ENCODE results near the gene NFATC2IP.
"Not testable (repeated sequence)": the region's sequence is repeated elsewhere in the genome, so short reads cannot be mapped to it uniquely, and the experiment has no call there.

The NFATC2IP gene

DNA sequence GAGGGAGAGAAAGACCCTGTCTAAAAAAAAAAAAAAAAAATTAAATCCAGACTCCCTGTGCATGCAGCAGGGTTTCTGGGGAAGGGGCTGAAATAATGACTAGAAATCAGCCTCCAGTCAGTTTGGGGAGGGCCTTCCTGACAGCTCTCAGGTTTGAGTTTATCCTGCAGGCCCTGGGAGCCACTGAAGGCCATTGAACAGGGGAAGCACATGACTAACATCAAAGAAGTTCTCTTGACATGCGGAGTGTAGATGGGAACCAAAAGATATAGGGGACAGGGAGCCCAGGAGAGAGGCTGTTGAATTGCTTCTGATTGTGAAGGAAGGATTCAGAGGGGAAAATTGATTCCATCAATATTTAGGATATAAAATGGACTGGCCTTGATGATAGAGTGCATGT, 22.9 kb upstream of the NFATC2IP start:
- DNase-seq: no peak

- no peak for DNase-seq
These were observed 20.5 kb upstream of the NFATC2IP start for GRCh38 chr16:28930203-28930602.

GRCh38 chr16:28930652-28931051, 20.1 kb upstream of the NFATC2IP start:
- no peak for DNase-seq

- no peak for DNase-seq
These were observed 18.9 kb upstream of the NFATC2IP start, which contains the start of gene CD19 for GRCh38 chr16:28931801-28932225. CD19 (plus strand) TSS chr16:28931971; CDS start chr16:28932001, 30 bp downstream.

DNA sequence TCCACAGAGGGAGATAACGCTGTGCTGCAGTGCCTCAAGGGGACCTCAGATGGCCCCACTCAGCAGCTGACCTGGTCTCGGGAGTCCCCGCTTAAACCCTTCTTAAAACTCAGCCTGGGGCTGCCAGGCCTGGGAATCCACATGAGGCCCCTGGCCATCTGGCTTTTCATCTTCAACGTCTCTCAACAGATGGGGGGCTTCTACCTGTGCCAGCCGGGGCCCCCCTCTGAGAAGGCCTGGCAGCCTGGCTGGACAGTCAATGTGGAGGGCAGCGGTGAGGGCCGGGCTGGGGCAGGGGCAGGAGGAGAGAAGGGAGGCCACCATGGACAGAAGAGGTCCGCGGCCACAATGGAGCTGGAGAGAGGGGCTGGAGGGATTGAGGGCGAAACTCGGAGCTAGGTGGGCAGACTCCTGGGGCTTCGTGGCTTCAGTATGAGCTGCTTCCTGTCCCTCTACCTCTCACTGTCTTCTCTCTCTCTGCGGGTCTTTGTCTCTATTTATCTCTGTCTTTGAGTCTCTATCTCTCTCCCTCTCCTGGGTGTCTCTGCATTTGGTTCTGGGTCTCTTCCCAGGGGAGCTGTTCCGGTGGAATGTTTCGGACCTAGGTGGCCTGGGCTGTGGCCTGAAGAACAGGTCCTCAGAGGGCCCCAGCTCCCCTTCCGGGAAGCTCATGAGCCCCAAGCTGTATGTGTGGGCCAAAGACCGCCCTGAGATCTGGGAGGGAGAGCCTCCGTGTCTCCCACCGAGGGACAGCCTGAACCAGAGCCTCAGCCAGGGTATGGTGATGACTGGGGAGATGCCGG, 18.2 kb upstream of the NFATC2IP start:
- no peak for DNase-seq

- DNase-seq: no peak
These were observed 17.6 kb upstream of the NFATC2IP start for GRCh38 chr16:28933171-28933570.

GRCh38 chr16:28935346-28935745, 15.4 kb upstream of the NFATC2IP start:
- no peak for DNase-seq

DNA sequence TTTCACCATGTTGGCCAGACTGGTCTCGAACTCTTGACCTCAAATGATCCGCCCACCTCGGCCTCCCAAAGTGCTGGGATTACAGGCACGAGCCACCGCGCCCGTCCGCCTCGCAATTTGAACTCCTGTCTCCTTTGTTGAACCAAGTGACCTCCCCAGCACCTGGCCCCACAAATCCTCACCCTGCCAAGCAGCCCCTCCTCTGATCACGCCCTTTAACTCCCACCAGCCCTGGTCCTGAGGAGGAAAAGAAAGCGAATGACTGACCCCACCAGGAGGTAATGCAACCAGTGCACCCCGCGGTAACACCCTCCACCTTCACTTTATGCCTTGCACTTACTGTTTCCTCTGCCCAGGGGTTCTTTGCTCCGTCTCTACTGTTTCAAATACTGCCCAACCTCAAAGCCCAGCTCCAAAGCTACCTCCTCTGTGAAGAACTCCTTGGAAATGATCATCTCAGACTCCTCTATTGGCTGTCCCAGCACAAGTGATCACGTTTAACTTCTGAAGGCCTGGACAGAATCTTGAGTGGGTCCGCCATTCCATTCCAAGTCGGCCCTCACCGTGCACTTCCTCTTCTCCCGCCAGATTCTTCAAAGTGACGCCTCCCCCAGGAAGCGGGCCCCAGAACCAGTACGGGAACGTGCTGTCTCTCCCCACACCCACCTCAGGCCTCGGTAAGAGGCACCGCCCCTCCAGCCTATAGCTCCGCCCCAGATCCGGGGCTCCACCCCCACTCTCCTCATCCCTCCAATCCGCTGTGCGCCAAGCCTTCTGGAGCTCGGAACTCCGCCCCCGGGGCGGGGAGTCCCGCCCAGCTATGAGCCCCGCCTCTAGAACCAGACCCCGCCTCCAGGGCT, 14.6 kb upstream of the NFATC2IP start:
- peak; percentile 82 for DNase-seq

DNA sequence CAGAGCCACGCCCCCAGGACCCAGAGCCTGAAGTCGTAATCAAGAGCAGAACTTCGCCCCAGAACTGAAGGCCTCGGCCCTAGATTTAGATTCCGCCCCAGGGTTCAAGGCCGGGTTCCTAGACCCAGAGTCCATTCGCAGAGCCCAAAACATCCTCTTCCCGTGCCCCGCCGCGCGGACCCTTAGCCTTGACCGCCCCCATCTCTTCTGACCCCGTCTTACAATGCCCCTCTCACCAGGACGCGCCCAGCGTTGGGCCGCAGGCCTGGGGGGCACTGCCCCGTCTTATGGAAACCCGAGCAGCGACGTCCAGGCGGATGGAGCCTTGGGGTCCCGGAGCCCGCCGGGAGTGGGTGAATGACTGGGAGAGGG, 14.0 kb upstream of the NFATC2IP start:
- no peak for DNase-seq

DNA sequence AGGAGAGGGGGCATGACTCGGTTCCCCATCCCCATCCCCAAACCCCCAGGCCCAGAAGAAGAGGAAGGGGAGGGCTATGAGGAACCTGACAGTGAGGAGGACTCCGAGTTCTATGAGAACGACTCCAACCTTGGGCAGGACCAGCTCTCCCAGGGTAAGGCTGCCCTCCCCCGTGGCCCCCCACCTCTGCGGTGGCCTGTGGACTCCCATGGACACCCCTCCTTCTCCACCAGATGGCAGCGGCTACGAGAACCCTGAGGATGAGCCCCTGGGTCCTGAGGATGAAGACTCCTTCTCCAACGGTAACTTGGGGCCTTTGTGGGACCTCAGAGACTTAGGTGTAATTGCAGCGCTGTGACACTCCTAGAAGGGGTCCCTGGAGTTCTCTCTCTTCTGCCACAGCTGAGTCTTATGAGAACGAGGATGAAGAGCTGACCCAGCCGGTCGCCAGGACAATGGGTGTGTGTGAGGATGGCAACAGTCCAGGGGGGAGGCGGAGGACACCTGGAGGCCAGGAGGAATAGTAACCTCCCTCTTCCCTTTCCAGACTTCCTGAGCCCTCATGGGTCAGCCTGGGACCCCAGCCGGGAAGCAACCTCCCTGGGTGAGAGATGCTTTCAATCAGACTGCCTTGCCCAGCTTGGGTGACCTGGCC, 13.4 kb upstream of the NFATC2IP start:
- no peak for DNase-seq

- no peak for DNase-seq
These were observed 12.0 kb upstream of the NFATC2IP start for GRCh38 chr16:28938721-28939120.

DNA sequence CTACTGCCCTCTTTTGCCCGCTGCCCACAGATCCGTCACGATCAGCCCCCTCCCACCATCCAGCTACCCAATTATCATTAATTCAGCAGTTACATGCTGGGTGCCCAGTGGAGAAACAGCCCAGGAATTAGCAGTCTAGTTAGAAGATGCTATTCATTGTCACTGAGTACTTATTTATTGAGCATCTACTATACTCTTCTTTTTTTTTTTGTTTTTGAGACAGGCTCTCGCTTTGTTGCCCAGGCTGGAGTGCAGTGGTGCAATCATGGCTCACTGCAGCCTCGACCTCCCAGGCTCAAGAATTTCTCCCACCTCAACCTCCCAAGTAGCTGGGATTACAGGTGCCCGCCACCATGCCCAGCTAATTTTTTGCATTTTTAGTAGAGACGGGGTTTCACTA, 10.9 kb upstream of the NFATC2IP start:
- DNase-seq: not testable (repeated sequence)

GRCh38 chr16:28943281-28943680, 7.5 kb upstream of the NFATC2IP start:
- DNase-seq: no peak

DNA sequence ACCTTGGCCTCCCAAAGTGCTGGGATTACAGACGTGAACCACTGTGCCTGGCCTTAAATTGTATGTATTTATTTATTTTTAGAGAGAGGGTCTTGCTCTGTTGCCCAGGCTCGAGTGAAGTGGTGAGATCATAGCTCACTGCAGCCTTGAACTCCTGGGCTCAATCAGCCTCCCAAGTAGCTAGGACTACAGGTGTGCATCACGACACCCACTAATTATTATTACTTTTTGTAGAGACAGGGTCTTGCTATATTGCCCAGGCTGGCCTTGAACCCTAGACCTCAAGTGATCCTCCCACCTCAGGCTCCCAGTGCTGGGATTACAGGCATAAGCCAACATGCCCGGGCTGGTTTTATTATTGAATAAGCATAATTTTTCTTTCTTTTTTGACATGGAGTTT, 4.1 kb upstream of the NFATC2IP start:
- DNase-seq: no peak

GRCh38 chr16:28951410-28951943, 740 bp downstream of the NFATC2IP start:
- no peak for DNase-seq

DNA sequence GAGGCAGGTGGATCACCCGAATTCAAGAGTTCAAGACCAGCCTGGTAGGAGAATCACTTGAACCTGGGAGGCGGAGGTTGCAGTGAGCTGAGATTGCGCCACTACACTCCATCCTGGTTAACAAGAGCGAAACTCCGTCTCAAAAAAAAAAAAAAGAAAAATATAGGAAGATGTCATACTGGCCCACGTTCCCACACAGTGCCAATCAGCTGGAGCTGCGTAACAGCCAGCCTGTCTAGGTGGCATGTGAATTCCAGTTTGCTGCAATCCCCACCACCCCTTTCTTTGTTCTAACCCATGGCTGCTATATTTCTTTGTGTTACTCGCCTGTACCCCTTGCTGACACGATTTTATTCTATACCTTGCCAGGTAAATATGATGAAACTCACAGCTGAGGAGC, 7.5 kb downstream of the NFATC2IP start:
- DNase-seq: no peak

DNA sequence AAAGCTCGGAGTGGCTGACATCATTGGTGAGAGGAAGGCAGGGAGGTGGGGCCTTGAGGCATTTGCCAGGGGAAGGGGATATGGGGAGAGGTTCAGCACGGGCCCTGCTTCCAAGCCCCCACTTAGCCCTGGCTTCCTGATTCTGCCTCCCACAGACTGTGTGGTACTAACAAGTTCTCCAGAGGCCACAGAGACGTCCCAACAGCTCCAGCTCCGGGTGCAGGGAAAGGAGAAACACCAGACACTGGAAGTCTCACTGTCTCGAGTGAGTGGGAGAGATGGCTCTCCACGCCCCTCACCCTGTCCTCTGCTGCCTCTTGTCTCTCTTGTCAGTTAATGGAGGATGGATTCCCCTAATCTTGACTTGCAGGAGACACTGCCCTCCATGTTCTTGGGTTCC, 8.1 kb downstream of the NFATC2IP start:
- DNase-seq: no peak

- DNase-seq: no peak
These were observed 13.3 kb downstream of the NFATC2IP start for GRCh38 chr16:28964072-28964471.

DNA sequence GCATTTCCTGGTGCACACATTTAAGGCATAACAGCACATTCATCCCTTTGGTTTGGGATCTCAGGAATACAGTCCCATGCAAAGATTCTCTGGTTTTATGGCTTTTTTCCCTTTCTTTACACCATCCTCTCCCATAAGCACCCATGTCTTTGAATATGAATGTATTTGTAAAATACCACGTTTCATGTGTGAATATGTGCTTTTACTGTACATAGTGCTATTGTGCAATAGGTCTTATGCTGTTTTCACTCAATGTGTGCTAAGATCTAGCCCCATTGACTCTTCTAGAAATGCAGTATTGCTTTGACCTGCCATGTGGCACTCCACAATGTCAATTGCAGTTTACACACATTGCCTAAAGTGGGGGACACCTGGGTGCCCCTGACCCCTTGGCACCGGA, 13.8 kb downstream of the NFATC2IP start:
- no peak for DNase-seq

DNA sequence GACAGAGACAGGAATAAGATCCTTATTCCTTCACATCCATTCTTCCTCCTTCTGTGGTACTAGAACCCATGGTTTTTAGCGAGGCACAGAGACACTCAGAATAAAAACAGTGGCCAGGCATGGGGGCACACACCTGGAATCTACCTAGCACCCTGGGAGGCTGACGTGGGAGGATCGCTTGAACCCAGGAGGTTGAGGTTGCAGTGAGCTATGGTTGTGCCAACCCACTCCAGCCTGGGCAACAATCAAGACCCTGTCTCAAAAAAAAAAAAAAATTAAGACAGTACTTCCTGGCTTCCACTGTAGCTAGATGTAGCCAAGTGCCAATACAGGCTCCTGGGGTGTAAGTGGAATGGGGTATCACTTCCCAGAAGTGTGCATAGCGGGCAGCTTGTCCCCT, 16.4 kb downstream of the NFATC2IP start:
- no peak for DNase-seq

GRCh38 chr16:28969696-28970095, 19.0 kb downstream of the NFATC2IP start:
- DNase-seq: not testable (repeated sequence)

GRCh38 chr16:28974007-28974436, 23.3 kb downstream of the NFATC2IP start:
- DNase-seq: no peak
